Prostate gland (tissue), 2 donors: ENCODE results near the gene ZMPSTE24.

Experiments used
- CTCF ChIP-seq, 4 experiments: fragments of 200-600 bp in 2 of 4; fragments of 450-650 bp in 2 of 4; sonication (generic) in 2 of 4; IDR thresholded peaks; 1 replicate in 3 of 4; 2 replicates in 1 of 4; pipeline ENCODE4 v1.5.1; 2016 to 2019; ENCODE audit warnings: antibody characterized with exemption in 4 of 4, mild to moderate bottlenecking in 2 of 4, moderate library complexity in 2 of 4
- POLR2A ChIP-seq: fragments of 450-650 bp; IDR thresholded peaks from one replicate; pipeline ENCODE4 v1.6.1; 2016; ENCODE audit warnings: antibody characterized with exemption, mild to moderate bottlenecking
- POLR2AphosphoS5 ChIP-seq: sonication (generic); formaldehyde crosslinking; IDR thresholded peaks from one replicate; pipeline ENCODE4 v1.6.1; 2017; ENCODE audit warnings: antibody characterized with exemption

GRCh38 chr1:40239626-40240025 is 18.4 kb upstream of the ZMPSTE24 start:
- TF ChIP-seq POLR2A (no peak), CTCF (IDR thresholded peaks at IDR 0.05) (no peak), POLR2AphosphoS5 (no peak)
